Activated naive CD4-positive, alpha-beta T cell treated with anti-CD3 and anti-CD28 coated beads for 36 hours (primary cell): ENCODE results near the gene SIGLEC9. TPM values are rescaled to one million over a fixed set of nuclear protein-coding genes. Genes with fewer than 3 reads are reported as not detected.

ENCODE experiments used
- CTCF ChIA-PET: fragments of 350-600 bp; sonication (Branson Sonifier 250); formaldehyde crosslinking; loops from one replicate; lab custom pipeline; 2021; ENCODE audit warnings: antibody characterized with exemption; lab: Charles Lee
- DNase-seq: peaks from one replicate; pipeline ENCODE4 v3.0.0-alpha.2; 2020
- H3K27ac Mint-ChIP-seq: one replicate; pipeline ENCODE4 v1.8.0; 2021; ENCODE audit warnings: mild to moderate bottlenecking, mixed read lengths
- H3K27me3 Mint-ChIP-seq: one replicate; pipeline ENCODE4 v1.8.0; 2021; ENCODE audit warnings: low read depth, mixed read lengths
- H3K36me3 Mint-ChIP-seq: one replicate; pipeline ENCODE4 v1.8.0; 2021; ENCODE audit warnings: low read depth, mixed read lengths
- H3K4me1 Mint-ChIP-seq: one replicate; pipeline ENCODE4 v1.8.0; 2021; ENCODE audit warnings: low read depth, mixed read lengths
- H3K4me3 Mint-ChIP-seq: one replicate; pipeline ENCODE4 v1.8.0; 2021; ENCODE audit warnings: mild to moderate bottlenecking, moderate library complexity, mixed read lengths
- H3K9me3 Mint-ChIP-seq: one replicate; pipeline ENCODE4 v1.8.0; 2021; ENCODE audit warnings: mixed read lengths
- intact Hi-C: fragments of 100-400 bp; cut with micrococcal nuclease; formaldehyde crosslinking; loops from one replicate; pipeline ENCODE4 v1.15.1; 2023
- total RNA-seq, 2 experiments: library from RNA; stranded (reverse); gene quantifications; one replicate each; pipeline ENCODE4 v1.2.3, GENCODE V29; 2021

SIGLEC9 gene
- total RNA-seq = 1 to 10 TPM; 1.7 to 1.9 TPM

- no peaks in the 10 kb centered on the region for H3K27me3 Mint-ChIP-seq
- intact Hi-C loops = no loop called here
- CTCF ChIA-PET = interaction anchor here (1.5 kb wide), 1 partner anchor 32 kb away, joined by 3 read pairs; no protein-coding TSS in a partner anchor
- peak within 1 kb of the TSS; percentile 86 for H3K27ac Mint-ChIP-seq
- H3K9me3 Mint-ChIP-seq = no peaks in the 10 kb centered on the region
- peaks cover 2% of the 10 kb centered on the region for H3K36me3 Mint-ChIP-seq
- peaks cover 80% of the 10 kb centered on the region for H3K4me1 Mint-ChIP-seq
- peak within 1 kb of the TSS; percentile 54 for H3K4me3 Mint-ChIP-seq
- no peak for DNase-seq
Observed at GRCh38 chr19:51124729-51125128, at the start of gene SIGLEC9. TSS of gene SIGLEC9 (plus strand) at chr19:51124906. CDS start at chr19:51124975, 69 bp downstream.

GRCh38 chr19:51075998-51076397 is 48.7 kb upstream of the SIGLEC9 start:
- H3K4me3 Mint-ChIP-seq = no peak overlapping the region
- H3K9me3 Mint-ChIP-seq = peaks cover 6% of the 10 kb centered on the region
- CTCF ChIA-PET = no interaction called here
- no peaks in the 10 kb centered on the region for H3K4me1 Mint-ChIP-seq
- H3K36me3 Mint-ChIP-seq = no peaks in the 10 kb centered on the region
- no peak for DNase-seq
- intact Hi-C loops = no loop called here
- no peak overlapping the region for H3K27ac Mint-ChIP-seq
- peaks cover 7% of the 10 kb centered on the region for H3K27me3 Mint-ChIP-seq

- intact Hi-C loops = no loop called here
- DNase-seq = no peak
- Mint-ChIP-seq H3K36me3 (no peaks in the 10 kb centered on the region), H3K4me1 (no peaks in the 10 kb centered on the region), H3K27me3 (peaks cover 7% of the 10 kb centered on the region), H3K9me3 (peaks cover 6% of the 10 kb centered on the region), H3K4me3 (no peak overlapping the region), H3K27ac (no peak overlapping the region)
- CTCF ChIA-PET = interaction anchor here (0.6 kb wide), 1 partner anchor 247 kb away, joined by 4 read pairs; no protein-coding TSS in a partner anchor
Observed at GRCh38 chr19:51076631-51077213, 48.0 kb upstream of the SIGLEC9 start.

GRCh38 chr19:51078104-51078503 is 46.6 kb upstream of the SIGLEC9 start:
- Mint-ChIP-seq H3K9me3 (peaks cover 6% of the 10 kb centered on the region), H3K36me3 (no peaks in the 10 kb centered on the region), H3K27ac (no peak overlapping the region)

GRCh38 chr19:51078731-51079130 is 46.0 kb upstream of the SIGLEC9 start:
- H3K36me3 Mint-ChIP-seq = no peaks in the 10 kb centered on the region
- H3K27me3 Mint-ChIP-seq = peaks cover 6% of the 10 kb centered on the region
- H3K9me3 Mint-ChIP-seq = no peaks in the 10 kb centered on the region
- no peak overlapping the region for H3K27ac Mint-ChIP-seq
- DNase-seq = no peak
- intact Hi-C loops = no loop called here
- H3K4me3 Mint-ChIP-seq = no peak overlapping the region
- CTCF ChIA-PET = no interaction called here
- H3K4me1 Mint-ChIP-seq = no peaks in the 10 kb centered on the region

More at GRCh38 chr19:51078104-51078503, 46.6 kb upstream of the SIGLEC9 start:
- Mint-ChIP-seq H3K4me3 (no peak overlapping the region), H3K4me1 (no peaks in the 10 kb centered on the region), H3K27me3 (peaks cover 7% of the 10 kb centered on the region)
- CTCF ChIA-PET = no interaction called here
- intact Hi-C loops = no loop called here
- DNase-seq = no peak

- Mint-ChIP-seq H3K36me3 (no peaks in the 10 kb centered on the region), H3K4me3 (no peak overlapping the region), H3K9me3 (no peaks in the 10 kb centered on the region), H3K27me3 (peaks cover 3% of the 10 kb centered on the region), H3K4me1 (no peaks in the 10 kb centered on the region), H3K27ac (no peak overlapping the region)
- CTCF ChIA-PET = no interaction called here
- intact Hi-C loops = no loop called here
- DNase-seq = no peak
Observed at GRCh38 chr19:51079481-51080110, 45.1 kb upstream of the SIGLEC9 start.

GRCh38 chr19:51081476-51081875 is 43.2 kb upstream of the SIGLEC9 start:
- intact Hi-C loops = no loop called here
- H3K4me1 Mint-ChIP-seq = no peaks in the 10 kb centered on the region
- no peak for DNase-seq
- CTCF ChIA-PET = interaction anchor here (0.6 kb wide), 1 partner anchor 844 kb away, joined by 3 read pairs; no protein-coding TSS in a partner anchor
- no peaks in the 10 kb centered on the region for H3K9me3 Mint-ChIP-seq
- no peak overlapping the region for H3K27ac Mint-ChIP-seq
- peaks cover 3% of the 10 kb centered on the region for H3K27me3 Mint-ChIP-seq
- no peak overlapping the region for H3K4me3 Mint-ChIP-seq
- H3K36me3 Mint-ChIP-seq = no peaks in the 10 kb centered on the region

GRCh38 chr19:51082611-51083010 is 42.1 kb upstream of the SIGLEC9 start, which contains the start of gene KLK14:
TSS of gene KLK14 (minus strand) at chr19:51082887. CDS start at chr19:51082614, 273 bp downstream.
- no peaks in the 10 kb centered on the region for H3K4me1 Mint-ChIP-seq
- DNase-seq = no peak
- intact Hi-C loops = no loop called here
- H3K27me3 Mint-ChIP-seq = peaks cover 3% of the 10 kb centered on the region
- CTCF ChIA-PET = no interaction called here
- no peak within 1 kb of the TSS for H3K27ac Mint-ChIP-seq
- H3K9me3 Mint-ChIP-seq = no peaks in the 10 kb centered on the region
- H3K36me3 Mint-ChIP-seq = no peaks in the 10 kb centered on the region
- no peak within 1 kb of the TSS for H3K4me3 Mint-ChIP-seq

GRCh38 chr19:51083181-51083580 is 41.5 kb upstream of the SIGLEC9 start:
- H3K36me3 Mint-ChIP-seq = no peaks in the 10 kb centered on the region
- H3K9me3 Mint-ChIP-seq = no peaks in the 10 kb centered on the region
- no peak overlapping the region for H3K4me3 Mint-ChIP-seq
- H3K4me1 Mint-ChIP-seq = no peaks in the 10 kb centered on the region
- H3K27ac Mint-ChIP-seq = no peak overlapping the region
- peaks cover 3% of the 10 kb centered on the region for H3K27me3 Mint-ChIP-seq
- intact Hi-C loops = no loop called here
- CTCF ChIA-PET = no interaction called here
- DNase-seq = no peak

GRCh38 chr19:51083783-51084182 is 40.9 kb upstream of the SIGLEC9 start:
- no peak overlapping the region for H3K4me3 Mint-ChIP-seq
- H3K9me3 Mint-ChIP-seq = no peaks in the 10 kb centered on the region
- H3K27ac Mint-ChIP-seq = no peak overlapping the region
- intact Hi-C loops = no loop called here
- H3K4me1 Mint-ChIP-seq = no peaks in the 10 kb centered on the region
- DNase-seq = no peak
- peaks cover 3% of the 10 kb centered on the region for H3K27me3 Mint-ChIP-seq
- H3K36me3 Mint-ChIP-seq = no peaks in the 10 kb centered on the region
- CTCF ChIA-PET = no interaction called here

GRCh38 chr19:51084505-51084904 is 40.2 kb upstream of the SIGLEC9 start:
- no peaks in the 10 kb centered on the region for H3K9me3 Mint-ChIP-seq
- CTCF ChIA-PET = no interaction called here

GRCh38 chr19:51086153-51086850 is 38.4 kb upstream of the SIGLEC9 start:
- DNase-seq = no peak
- H3K9me3 Mint-ChIP-seq = no peaks in the 10 kb centered on the region
- no peaks in the 10 kb centered on the region for H3K36me3 Mint-ChIP-seq
- intact Hi-C loops = no loop called here
- CTCF ChIA-PET = interaction anchor here (0.6 kb wide), 1 partner anchor 381 kb away, joined by 4 read pairs; no protein-coding TSS in a partner anchor
- no peak overlapping the region for H3K27ac Mint-ChIP-seq
- H3K27me3 Mint-ChIP-seq = peaks cover 3% of the 10 kb centered on the region
- no peaks in the 10 kb centered on the region for H3K4me1 Mint-ChIP-seq
- no peak overlapping the region for H3K4me3 Mint-ChIP-seq

More at GRCh38 chr19:51084505-51084904, 40.2 kb upstream of the SIGLEC9 start:
- no peak overlapping the region for H3K4me3 Mint-ChIP-seq
- H3K4me1 Mint-ChIP-seq = no peaks in the 10 kb centered on the region
- DNase-seq = no peak
- H3K27ac Mint-ChIP-seq = no peak overlapping the region
- intact Hi-C loops = no loop called here
- H3K27me3 Mint-ChIP-seq = peaks cover 3% of the 10 kb centered on the region
- H3K36me3 Mint-ChIP-seq = no peaks in the 10 kb centered on the region
